GM19324 (cell line): ENCODE measurements around the gene PLA2G4E.

ENCODE experiments used
- ATAC-seq: cut with Tn5 transposase; IDR thresholded peaks from one replicate; pipeline ENCODE4 v1.9.1; 2021; ENCODE audit warnings: mild to moderate bottlenecking, moderate library complexity; ENCODE audit not compliant: unreplicated experiment, low FRiP score

PLA2G4E gene

DNA sequence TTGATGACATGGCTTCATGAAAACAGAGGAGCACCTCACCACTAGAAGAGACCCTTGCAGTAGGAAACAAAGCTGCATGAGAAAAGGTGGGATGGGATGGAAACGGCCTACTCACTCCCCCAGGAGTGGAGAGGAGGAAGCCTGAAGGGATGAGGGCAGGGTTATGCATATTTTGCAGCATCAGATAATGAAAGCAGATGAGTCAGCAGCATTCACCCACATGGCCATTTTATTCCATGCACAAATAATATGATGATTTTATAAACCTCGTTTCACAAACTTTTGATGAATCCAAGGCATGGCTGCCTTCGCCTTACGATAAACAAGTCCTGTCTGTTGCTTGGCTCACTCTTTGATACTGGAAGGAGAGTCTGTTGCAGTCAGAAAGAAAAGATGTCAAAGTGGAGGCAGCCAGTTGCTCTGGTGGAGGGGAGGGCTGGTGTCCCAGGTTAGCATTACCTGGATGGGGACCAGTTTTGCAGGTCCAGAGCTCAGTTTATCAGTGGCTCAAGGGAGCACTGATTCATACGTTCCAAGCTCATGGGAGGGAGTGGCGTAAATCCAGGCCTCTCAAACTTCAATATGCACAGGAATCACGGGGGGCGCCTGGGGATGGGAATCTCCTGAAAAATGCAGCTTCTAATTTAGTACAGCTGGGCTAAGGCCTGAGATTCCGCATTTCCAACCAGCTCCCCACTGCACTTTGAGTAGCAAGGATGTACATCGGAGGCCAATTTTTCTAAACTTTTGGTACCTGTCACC, 39.3 kb downstream of the PLA2G4E start:
- no peak for ATAC-seq

DNA sequence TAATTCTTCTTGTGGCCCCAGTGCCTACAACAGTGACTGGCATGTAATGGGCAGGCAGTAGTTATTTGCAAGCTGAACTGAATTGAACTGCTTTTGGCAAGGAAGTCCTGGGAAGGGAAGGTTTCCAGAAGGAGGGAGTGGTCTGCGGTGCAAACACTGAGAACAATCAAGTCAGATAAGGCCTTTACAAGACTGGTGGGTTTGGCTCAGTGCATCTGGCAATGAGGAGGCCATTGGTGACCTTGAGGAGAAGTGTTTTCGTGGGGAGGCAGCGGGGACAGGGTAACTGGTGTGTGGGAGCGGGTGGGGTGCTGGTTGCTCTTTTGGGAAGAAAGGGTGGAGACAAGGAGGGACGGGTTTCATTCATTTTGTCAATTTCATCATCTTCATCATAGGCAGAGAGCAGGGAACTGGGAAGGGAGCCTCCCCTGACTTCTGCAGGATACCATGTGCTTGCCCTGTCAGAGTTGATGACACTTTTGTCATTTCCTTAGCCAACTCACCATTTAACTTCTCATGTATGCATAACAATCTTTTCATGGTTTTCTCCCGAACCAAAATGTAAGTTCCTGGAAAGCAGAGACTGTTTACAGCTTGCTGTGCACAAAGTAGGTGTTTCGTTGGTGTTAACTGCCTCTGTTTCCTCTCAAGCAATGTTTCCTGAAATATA, 40.1 kb downstream of the PLA2G4E start:
- ATAC-seq: no peak

DNA sequence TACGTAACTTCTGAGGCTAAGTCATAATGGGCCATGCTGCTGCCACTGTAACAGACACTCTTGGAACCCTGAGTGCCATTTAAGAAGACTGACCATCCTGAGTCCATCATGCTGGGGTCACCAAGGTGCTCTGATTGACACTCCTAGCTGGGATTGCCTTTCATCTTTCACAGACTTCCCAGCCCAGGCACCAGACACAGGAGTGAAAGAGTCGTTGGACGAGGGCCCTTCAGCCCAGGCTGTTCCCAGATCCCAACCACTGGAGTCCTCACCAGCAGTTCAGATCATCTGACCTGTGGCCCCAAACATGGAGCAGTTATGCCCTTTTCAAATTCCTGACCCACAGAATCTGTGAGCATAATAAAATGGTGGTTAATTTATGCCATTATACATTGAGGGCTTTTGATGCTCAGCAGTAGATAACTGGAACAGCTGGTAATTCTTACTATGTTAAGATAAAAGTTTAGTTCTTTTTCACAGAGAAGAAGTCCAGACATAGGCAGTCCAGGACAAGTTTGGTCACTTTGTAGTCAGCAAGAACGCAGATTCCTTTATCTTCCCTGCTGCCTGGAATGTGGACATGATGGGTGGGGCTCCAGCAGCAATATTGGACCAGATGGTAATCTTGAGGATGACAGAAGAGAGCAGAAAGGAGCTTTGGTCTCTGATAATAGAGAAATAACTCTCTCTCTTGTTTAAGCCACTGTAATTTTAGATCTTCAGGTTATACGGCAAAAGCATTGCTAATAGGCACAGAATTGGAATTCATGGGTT, 41.2 kb downstream of the PLA2G4E start:
- no peak for ATAC-seq

DNA sequence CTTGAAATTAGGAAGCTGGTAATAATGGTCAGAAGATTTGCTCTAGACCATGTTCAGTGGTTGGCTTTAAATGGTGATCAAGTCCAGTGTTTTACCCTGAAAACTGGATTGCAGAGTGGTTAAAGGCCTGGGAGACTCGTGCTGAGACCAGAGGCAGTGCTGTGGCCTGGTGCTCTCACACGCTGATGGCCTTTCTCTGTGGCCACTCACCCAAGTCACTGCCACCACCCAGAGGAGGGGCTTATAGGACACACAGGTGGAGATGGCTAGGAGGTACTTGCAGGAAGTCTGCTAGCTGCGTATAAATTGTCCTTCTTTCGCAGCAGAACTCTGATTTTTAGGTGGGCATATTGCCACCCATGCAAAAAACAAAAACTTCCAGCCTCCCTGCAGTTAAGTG, 42.3 kb downstream of the PLA2G4E start:
- no peak for ATAC-seq

DNA sequence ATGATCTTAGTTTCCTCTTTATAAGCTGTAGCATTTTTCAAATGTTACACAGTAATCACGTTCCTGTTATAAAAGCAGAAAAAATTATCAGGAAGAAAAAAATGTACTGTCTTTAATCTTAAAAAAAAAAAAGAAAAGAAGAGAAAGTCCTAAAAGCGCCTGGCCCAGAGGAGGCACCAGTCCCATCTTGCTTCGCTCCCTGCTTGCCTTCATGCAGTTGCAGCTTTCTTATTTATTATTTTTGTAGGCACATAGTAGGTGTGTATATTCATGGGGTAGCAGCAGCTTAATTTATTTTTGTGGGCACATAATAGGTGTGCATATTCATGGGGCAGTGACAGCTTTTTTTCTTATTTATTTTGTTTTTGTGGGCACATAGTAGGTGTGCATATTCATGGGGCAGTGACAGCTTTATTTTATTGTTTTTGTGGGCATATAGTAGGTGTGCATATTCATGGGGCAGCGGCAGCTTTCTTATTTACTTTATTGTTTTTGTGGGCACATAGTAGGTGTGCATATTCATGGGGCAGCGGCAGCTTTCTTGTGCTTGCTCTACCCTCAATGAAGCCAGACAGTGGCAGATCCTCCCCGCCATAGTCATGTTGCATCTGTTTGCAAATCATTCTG, 43.0 kb downstream of the PLA2G4E start:
- ATAC-seq: no peak

DNA sequence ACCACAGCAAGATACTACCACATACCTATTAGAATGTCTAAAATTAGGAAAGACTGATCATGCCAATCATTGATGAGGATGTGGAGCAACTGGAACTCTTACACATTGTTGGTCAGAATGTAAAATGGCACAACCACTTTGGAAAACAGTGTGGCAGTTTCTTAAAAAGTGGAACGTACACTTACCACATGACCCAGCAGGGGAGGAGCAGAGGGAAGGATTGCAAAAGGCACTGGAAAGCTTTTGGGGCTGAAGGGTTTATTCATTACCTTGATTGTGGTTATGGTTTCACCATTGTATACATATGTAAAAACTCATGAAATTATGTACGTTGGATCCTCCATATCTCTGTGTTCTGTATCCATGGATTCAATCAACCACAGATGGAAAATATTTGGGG, 45.2 kb downstream of the PLA2G4E start:
- ATAC-seq: no peak

DNA sequence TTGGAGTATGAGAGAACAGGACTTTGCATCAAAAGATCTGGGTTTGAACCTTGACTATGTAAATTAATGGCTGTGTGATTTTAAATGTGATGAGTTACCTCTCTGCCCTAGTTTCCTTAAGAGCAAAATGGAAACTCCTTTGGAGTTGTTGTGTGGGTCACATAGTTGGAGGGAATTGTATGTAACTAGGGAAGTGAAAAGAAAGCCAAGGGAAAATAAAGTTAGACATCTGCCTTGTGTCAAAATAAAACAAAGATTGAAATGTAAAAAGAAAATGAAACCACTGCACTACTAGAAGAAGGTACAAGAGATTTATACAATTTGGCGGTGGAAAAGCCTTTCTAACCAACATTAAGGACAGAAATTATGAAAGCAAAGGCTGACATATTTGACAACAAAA, 46.8 kb downstream of the PLA2G4E start:
- no peak for ATAC-seq

DNA sequence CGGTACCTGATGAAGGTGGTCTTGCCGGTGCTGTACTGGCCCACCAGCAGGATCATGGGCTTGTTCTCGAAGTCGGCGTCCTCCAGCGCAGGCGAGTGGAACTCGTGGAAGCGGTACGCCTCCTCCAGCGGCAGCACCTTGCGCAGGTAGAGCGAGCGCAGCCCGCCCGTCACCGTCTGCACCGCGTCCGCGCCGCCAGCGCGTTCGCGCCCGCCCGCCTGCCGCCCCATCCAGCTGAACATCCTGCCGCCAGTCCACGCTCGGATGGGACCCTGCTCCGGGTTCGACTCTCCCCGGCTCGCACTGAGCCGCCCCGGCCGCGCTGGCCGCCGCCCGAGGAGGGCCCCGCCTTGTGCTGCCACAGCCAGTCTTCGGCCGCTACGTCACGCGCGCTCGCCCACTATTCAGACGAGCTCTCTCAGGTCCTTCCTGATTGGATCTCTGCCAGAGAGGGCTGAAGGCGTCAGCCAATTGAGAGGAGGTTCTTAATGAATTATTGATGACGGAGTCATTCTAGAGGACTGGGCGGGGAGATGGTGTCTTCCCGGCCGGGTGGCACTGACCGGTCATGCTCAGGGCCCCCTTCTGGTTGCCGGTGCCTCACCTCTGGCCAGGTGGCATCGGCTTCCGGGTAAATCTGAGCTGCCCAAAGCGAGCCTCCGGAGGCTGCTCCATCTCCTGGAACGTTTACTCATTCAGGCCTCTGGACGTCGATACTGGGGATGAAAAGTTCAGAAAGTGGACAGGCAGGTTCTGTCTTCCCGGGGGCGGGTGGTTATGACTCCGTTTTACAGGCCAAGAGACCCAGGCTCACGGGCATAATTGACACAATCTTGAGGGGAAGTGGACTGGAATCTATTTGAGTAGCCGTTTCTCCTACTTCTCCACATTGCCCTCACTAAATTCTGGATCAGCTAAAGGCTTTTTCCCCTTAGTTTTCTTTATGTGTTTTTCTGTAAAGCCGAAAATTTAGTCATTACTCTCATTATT, 48.3 kb downstream of the PLA2G4E start, which contains the start of gene EHD4:
Gene EHD4, minus strand, starts transcription at position 305 of the 990 bp plus-strand sequence. Its CDS starts 63 bp downstream, at position 242.
- ATAC-seq: peak; percentile 86

DNA sequence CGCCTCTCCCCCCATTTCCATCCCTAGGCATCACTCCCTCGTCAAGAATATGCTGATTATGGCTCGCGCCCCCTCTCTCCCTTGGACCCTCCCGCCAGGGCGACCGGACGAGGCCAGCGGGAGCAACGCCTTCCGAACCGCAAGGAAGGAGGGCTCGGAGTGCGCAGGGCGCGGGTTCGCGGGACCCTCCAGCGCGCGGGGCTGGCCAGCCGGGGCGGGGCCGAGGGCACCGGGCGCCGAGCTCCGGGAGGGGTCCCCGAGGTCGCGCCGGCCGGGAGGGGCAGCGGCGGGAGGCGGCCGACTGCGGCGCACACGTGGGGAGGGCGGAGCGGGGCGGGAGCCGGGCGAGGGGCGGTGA, 49.0 kb downstream of the PLA2G4E start:
- ATAC-seq: peak; percentile 24

DNA sequence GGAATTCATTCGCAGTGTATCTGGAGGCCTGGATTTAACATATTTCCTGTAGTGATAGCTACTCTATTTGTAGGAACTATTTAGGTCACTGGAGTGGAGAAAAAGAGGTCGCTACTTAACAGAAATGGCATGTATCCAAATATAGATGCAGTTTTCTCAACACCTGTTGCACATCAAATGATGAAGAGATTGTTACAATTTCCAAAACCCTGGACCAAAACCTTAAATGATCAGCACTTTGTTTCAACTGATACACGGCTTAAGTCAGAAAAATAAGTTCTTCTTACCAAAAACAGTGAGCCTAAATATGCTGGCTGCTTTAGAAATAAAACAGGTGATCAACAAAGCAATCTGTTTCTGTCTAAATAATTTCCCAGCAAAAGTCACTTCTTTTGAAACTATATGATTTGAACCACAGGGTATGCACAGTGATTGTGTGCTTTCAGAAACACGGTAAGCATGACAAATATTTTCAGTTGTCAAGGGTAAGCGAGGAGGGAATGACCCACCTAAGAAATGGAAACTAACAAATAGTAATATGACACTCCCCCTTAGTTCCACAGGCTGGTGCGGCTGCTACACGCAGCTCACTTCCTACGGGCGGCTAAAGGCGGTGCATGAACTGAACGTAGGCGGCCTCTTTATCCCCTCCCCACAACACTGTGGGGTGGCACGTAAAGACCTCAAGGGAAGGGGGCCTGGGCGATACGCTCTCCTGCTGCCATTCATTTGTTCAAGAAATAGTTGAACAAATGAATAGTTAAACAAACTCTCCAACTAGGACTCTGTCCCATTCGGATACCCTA, 49.5 kb downstream of the PLA2G4E start:
- ATAC-seq: peak; percentile 45

DNA sequence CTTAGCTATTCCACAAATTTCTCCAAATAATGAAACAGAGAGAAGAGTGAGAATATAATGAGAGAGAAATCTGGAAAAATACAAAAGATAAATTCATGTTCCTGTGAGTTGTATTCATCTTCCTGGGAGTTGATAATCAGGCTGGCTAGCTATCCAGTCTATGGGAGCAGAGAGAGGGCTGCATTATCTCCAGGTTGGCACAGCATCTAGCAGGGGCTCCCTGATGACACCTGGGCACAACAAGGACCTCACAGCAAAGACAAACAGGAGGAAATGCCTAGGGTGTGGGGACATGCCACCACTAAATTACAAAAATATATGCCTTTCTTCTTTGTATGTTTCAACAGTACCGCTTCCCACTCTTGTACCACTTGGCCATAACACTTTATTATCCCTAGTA, 50.4 kb downstream of the PLA2G4E start:
- ATAC-seq: no peak

DNA sequence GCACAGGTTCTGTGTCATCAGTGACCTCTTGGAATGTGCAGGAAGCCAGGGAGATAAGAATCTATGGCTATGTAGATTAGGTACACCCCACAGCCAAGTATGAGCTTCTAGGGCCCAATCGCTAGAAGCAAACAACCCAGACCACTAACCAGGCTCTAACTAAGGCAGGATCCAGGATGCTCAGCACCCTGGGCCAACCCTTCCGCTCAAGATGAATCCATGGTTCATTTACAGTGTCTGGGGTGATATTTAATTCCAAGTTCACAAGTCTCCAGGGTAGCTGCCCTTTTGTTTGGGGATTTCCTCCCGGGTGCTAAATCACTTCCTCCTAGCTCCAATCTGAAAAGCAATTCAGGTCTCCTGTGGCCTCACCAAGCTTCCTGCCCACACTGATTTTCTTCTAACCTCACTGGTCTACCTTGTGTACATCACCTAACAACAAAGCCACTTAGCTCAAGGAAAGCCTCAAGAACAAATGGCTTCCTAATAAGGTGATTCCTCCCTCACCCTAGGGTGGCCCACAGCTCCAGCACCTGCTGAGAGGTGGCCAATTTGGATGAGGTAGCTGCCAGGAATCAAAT, 50.9 kb downstream of the PLA2G4E start:
- ATAC-seq: no peak

DNA sequence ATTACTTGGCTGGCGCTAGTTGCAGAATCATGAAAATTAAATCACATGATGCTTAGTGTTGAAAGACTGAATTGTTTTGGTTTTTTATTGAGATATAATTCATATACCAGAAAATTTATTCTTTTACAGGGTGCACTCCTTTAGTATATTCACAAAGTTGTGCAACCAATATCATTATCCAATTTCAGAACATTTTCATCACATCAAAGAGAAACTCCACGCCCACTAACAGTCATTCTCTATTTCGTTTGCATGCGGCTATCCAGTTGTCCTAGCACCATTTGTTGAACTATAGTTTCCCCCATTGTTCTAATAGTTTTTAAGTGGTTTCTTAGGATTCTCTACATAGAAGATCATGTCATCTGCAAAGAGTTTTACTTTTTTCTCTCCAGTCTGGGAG, 52.1 kb downstream of the PLA2G4E start:
- no peak for ATAC-seq

DNA sequence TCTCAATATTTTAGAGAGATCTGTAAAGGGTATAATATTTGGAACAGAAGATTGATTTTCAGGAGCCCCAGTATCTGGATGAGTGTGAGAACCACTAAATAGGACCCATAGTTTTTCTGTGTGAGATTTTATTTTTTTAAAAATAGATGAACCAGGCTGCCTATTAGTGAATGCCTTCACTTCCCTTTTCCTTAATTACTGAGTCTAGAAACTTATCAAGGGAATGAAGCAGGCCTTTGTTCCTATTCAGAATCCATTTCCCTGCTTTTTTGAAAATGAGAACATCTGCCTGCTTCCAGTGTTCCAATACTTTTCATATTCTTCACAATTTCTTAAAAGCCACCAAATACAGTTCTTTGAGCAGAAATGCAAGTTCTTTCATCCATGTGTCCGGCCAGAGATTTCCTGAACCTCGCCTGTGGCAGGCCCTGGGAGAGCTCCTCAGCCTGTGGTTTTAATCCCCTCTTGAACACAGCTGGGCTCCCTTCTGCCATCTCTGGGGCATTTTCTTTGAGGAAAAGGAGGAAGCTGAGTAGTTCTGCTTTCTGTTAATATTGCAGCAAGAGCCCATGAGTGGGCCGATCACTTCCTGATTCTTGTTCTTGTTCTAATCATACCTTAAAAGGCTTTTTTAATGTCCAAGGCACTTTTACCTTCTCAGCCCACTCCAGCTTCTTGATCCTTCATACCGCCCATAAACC, 53.2 kb downstream of the PLA2G4E start:
- no peak for ATAC-seq

DNA sequence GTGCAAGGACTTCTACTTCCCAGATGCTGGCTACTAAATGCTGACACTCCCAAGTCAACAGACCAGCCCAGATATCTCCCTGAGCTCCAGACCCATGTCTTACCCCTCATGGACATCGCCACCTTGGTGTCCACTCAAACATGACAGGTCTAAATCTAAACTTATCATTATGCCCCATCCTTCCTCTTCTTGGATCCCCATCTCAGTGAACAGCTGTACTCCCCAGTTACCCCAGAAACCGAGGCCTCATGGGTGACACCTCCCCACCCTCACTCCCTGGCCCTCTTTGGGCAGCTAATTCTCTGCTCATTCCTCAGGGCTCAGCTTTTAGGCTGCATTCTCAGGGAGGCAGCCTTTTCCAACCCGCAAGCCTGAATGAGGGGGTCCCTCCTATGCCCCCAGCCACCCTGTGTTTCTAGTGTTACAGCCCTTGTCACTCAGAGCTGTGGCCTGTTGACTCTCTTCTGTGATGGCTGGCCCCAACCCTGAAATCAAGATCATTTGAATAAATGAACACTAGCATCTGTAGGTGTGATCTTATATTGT, 53.8 kb downstream of the PLA2G4E start:
- ATAC-seq: no peak

DNA sequence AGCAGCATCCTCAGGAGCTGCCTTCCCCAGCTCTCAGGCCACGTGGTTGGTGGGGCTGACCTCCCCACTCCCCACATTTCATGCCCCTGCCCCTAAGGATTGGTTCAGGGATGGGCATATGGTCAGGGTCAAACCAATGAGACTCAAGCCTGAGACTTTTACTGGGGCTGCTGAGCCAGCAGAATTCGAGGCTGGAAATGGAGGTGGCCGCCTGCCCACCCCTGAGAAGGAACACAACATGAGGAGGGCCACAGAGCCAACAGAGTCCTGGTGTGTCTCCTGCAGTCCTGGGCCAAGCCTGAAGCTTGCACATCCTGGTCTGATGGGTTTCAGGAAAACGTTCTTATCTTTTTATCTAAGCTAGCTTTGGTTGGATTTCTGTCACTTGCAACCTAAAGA, 54.4 kb downstream of the PLA2G4E start:
- ATAC-seq: no peak

DNA sequence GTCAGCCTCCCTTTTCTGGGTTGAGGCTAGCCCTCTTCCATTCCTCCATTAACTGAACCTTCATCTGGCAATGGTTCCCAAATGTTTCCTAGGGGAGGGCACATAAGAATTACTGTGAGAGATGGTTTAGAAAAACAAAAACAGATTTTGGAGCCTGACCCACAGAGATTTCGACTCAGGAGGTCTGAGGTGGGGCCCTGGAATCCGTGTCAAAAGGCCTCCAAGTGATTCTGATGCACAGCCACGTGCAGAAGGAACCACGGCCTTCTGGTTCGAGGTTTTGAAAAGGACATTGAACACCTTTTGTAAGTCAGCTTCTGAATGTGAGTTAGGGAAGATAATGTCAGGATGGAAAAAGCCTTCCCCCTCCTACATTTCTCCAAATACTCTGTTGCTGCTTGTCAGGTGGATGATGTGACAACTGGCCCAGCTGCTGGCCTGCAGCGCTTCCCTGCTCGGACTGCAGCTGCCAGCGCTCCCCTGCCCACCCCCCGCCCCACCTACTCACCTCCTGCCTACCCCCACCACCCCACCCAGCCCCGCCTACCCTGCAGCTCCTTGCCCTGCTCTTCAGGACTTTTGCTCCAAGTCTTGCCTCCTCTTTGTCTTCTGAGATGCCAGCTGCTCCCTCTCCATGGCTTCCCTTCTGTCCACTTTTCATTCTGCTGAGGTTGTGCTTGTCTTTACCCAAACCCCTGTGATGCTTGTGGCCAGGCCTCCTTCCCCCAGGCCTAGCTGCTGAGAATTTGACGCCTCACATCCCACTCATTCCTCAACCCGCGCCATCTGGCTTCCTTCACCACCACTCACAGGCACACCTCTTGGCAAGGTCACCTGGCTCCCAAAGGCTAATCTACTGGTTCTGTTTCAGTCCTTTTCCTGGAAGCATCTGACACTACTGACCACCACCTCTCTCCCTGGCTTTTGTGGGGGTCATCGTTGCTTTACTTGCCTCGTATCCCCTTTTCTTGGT, 55.1 kb downstream of the PLA2G4E start:
- ATAC-seq: no peak
